H1 (cell line): ENCODE measurements around the gene CAVIN2. TPM values are rescaled to one million over a fixed set of nuclear protein-coding genes. Genes with fewer than 3 reads are reported as not detected.

Experiments used
- CTCF ChIA-PET: fragments of 300-600 bp; sonication (Branson Sonifier 250); formaldehyde crosslinking; loops from one replicate; lab custom pipeline; 2021; ENCODE audit not compliant: partially characterized antibody; lab: Charles Lee
- POLR2A ChIA-PET: fragments of 300-600 bp; sonication (Branson Sonifier 250); formaldehyde crosslinking; loops from one replicate; lab custom pipeline; 2021; ENCODE audit warnings: inconsistent platforms; ENCODE audit not compliant: partially characterized antibody; lab: Charles Lee
- DNase-seq, 2 experiments: peaks; one replicate each; pipeline versions ENCODE4 v3.0.0 to v3.0.0-alpha.2; 2010 to 2022; ENCODE audit warnings: low spot score in 2 of 2, low read depth in 1 of 2, mixed read lengths in 1 of 2
- FAIRE-seq: peaks from 2 replicates; lab custom pipeline; 2011; peaks lifted over from hg19 to GRCh38; lab: Jason Lieb, UNC
- H2AFZ ChIP-seq: 2 replicates; pipeline ENCODE4 v1.8.1; 2012; ENCODE audit warnings: low read length, inconsistent platforms
- H2AK5ac ChIP-seq: 2 replicates; pipeline ENCODE4 v1.6.1; 2013; ENCODE audit warnings: low read depth, low read length
- H2BK120ac ChIP-seq: replicated peaks from 2 replicates; pipeline ENCODE3; 2013; ENCODE audit warnings: low read depth, low read length, inconsistent platforms
- H2BK12ac ChIP-seq: 2 replicates; pipeline ENCODE4 v1.6.1; 2013; ENCODE audit warnings: low read depth, low read length
- H2BK15ac ChIP-seq: 2 replicates; pipeline ENCODE4 v1.6.1; 2013; ENCODE audit warnings: low read length
- H2BK20ac ChIP-seq: 2 replicates; pipeline ENCODE4 v1.6.1; 2013; ENCODE audit warnings: low read length
- H2BK5ac ChIP-seq: 2 replicates; pipeline ENCODE4 v1.6.1; 2013; ENCODE audit warnings: low read depth, low read length
- H3K14ac ChIP-seq: 2 replicates; pipeline ENCODE4 v1.6.1; 2013; ENCODE audit warnings: inconsistent platforms; ENCODE audit not compliant: insufficient read length
- H3K18ac ChIP-seq: 2 replicates; pipeline ENCODE4 v1.6.1; 2013; ENCODE audit warnings: low read length; ENCODE audit errors: extremely low read depth
- H3K23ac ChIP-seq: 2 replicates; pipeline ENCODE4 v1.6.1; 2013; ENCODE audit warnings: inconsistent platforms; ENCODE audit not compliant: insufficient read length
- H3K23me2 ChIP-seq: 2 replicates; pipeline ENCODE4 v1.6.1; 2013; ENCODE audit warnings: low read depth, low read length
- H3K27ac ChIP-seq: 2 replicates; pipeline ENCODE4 v1.6.1; 2011; ENCODE audit warnings: low read depth, low read length, inconsistent platforms
- H3K27me3 ChIP-seq, 4 experiments: replicated peaks in 1 of 4; 1 replicate in 1 of 4; 2 replicates in 3 of 4; pipeline versions ENCODE4 v1.6.1 to v1.8.1; 2011 to 2013; ENCODE audit warnings: low read length in 3 of 4, mild to moderate bottlenecking in 3 of 4, inconsistent platforms in 2 of 4, mixed read lengths in 2 of 4, moderate library complexity in 1 of 4; ENCODE audit not compliant: control insufficient read depth in 3 of 4, insufficient read depth in 3 of 4; ENCODE audit errors: extremely low read depth in 1 of 4
- H3K36me3 ChIP-seq, 4 experiments: 2 replicates each; pipeline versions ENCODE4 v1.6.1 to v1.8.1; 2011 to 2013; ENCODE audit warnings: mild to moderate bottlenecking in 4 of 4, low read length in 3 of 4, moderate library complexity in 2 of 4, control low read depth in 1 of 4, inconsistent platforms in 1 of 4; ENCODE audit not compliant: insufficient read depth in 4 of 4, control insufficient read depth in 2 of 4
- H3K4ac ChIP-seq: replicated peaks from 2 replicates; pipeline ENCODE3; 2013; ENCODE audit warnings: low read length, low read depth, mixed read lengths, inconsistent platforms; ENCODE audit not compliant: insufficient read length
- H3K4me1 ChIP-seq, 4 experiments: replicated peaks in 1 of 4; 1 replicate in 1 of 4; 2 replicates in 3 of 4; pipeline versions ENCODE4 v1.6.1 to v1.8.1; 2011 to 2013; ENCODE audit warnings: low read length in 3 of 4, inconsistent platforms in 2 of 4, mixed read lengths in 1 of 4; ENCODE audit not compliant: insufficient read depth in 4 of 4, control insufficient read depth in 3 of 4
- H3K4me2 ChIP-seq, 2 experiments: 2 replicates each; pipeline versions ENCODE4 v1.6.1 to v1.8.1; 2011 to 2013; ENCODE audit warnings: low read depth in 2 of 2, low read length in 2 of 2, control low read depth in 1 of 2, inconsistent platforms in 1 of 2, mild to moderate bottlenecking in 1 of 2; ENCODE audit not compliant: insufficient read depth in 1 of 2
- H3K4me3 ChIP-seq, 4 experiments: fragments of 200-600, 300-600 bp in 1 of 4; sonication (generic), shearing (Covaris generic), sonication (Bioruptor Twin) in 1 of 4; 2 replicates each; pipeline versions ENCODE4 v1.5.1 to v1.8.1; 2011 to 2016; ENCODE audit warnings: low read length in 4 of 4, low read depth in 3 of 4, control low read depth in 2 of 4, inconsistent platforms in 2 of 4, mild to moderate bottlenecking in 2 of 4, mixed read lengths in 1 of 4, moderate library complexity in 1 of 4; ENCODE audit not compliant: insufficient read depth in 2 of 4; ENCODE audit errors: extremely low read depth in 1 of 4
- H3K56ac ChIP-seq: replicated peaks from 2 replicates; pipeline ENCODE3; 2013; ENCODE audit warnings: low read depth, mild to moderate bottlenecking, mixed read lengths, low read length, inconsistent platforms; ENCODE audit not compliant: insufficient read length
- H3K79me1 ChIP-seq: 2 replicates; pipeline ENCODE4 v1.6.1; 2013; ENCODE audit warnings: low read depth, low read length, control low read depth
- H3K79me2 ChIP-seq, 2 experiments: 2 replicates each; pipeline versions ENCODE4 v1.6.1 to v1.8.1; 2012 to 2013; ENCODE audit warnings: low read length in 2 of 2, mild to moderate bottlenecking in 2 of 2, inconsistent platforms in 1 of 2; ENCODE audit not compliant: insufficient read depth in 2 of 2, control insufficient read depth in 1 of 2
- H3K9ac ChIP-seq, 4 experiments: replicated peaks in 1 of 4; 1 replicate in 1 of 4; 2 replicates in 3 of 4; pipeline versions ENCODE4 v1.6.1 to v1.8.1; 2011 to 2013; ENCODE audit warnings: low read depth in 3 of 4, low read length in 3 of 4, control low read depth in 2 of 4, mild to moderate bottlenecking in 2 of 4, moderate library complexity in 2 of 4, inconsistent platforms in 1 of 4; ENCODE audit errors: extremely low read depth in 1 of 4
- H3K9me3 ChIP-seq, 2 experiments: 2 replicates each; pipeline versions ENCODE4 v1.6.1 to v1.8.1; 2012 to 2013; ENCODE audit warnings: mild to moderate bottlenecking in 2 of 2, moderate library complexity in 2 of 2, control low read depth in 1 of 2, inconsistent platforms in 1 of 2, low read depth in 1 of 2, low read length in 1 of 2, mixed read lengths in 1 of 2; ENCODE audit not compliant: insufficient read depth in 2 of 2
- H4K20me1 ChIP-seq, 2 experiments: replicated peaks in 1 of 2; 2 replicates each; pipeline versions ENCODE3 to v1.8.1; 2011 to 2013; ENCODE audit warnings: inconsistent platforms in 2 of 2, low read length in 2 of 2, mild to moderate bottlenecking in 1 of 2; ENCODE audit not compliant: insufficient read depth in 2 of 2, control insufficient read depth in 1 of 2
- H4K5ac ChIP-seq: 2 replicates; pipeline ENCODE4 v1.6.1; 2013; ENCODE audit warnings: low read length, low read depth, mixed read lengths, inconsistent platforms; ENCODE audit not compliant: insufficient read length
- H4K8ac ChIP-seq: 2 replicates; pipeline ENCODE4 v1.8.0; 2013; ENCODE audit warnings: mild to moderate bottlenecking, moderate library complexity, low read length, inconsistent platforms; ENCODE audit not compliant: insufficient read depth; ENCODE audit errors: extremely low read depth
- H4K91ac ChIP-seq: replicated peaks from 2 replicates; pipeline ENCODE3; 2013; ENCODE audit warnings: low read length, mixed read lengths, inconsistent platforms; ENCODE audit not compliant: insufficient read length
- ASH2L ChIP-seq: fragments of 200-600, 300-600 bp; sonication (generic); IDR thresholded peaks from one replicate; pipeline ENCODE4 v1.7.1; 2017; ENCODE audit warnings: low read length
- SP1 ChIP-seq: IDR thresholded peaks from 2 replicates; pipeline ENCODE4 v1.6.1; 2011; ENCODE audit warnings: low read depth, low read length
- SRF ChIP-seq: IDR thresholded peaks from 2 replicates; pipeline ENCODE4 v1.6.1; 2011; ENCODE audit warnings: mild to moderate bottlenecking, low read depth, low read length, moderate library complexity
- TCF12 ChIP-seq: IDR thresholded peaks from 2 replicates; pipeline ENCODE4 v1.6.1; 2011; ENCODE audit warnings: low read depth, mild to moderate bottlenecking, low read length
- USF2 ChIP-seq: IDR thresholded peaks from 2 replicates; pipeline ENCODE4 v1.6.1; 2011; ENCODE audit warnings: low read length, improper control_type of control experiment
- WGBS, 2 experiments: shearing (Covaris generic) in 1 of 2; methylation state at CpG; one replicate each; pipeline versions ENCODE4 v1.1.6 to v1.1.7; 2013 to 2015; ENCODE audit warnings: low lambda C conversion rate in 2 of 2, mixed read lengths in 2 of 2, inconsistent platforms in 1 of 2, low coverage in 1 of 2, missing lambda C conversion rate in 1 of 2; ENCODE audit not compliant: insufficient replicate concordance in 2 of 2, insufficient coverage in 1 of 2, insufficient read length in 1 of 2; ENCODE audit errors: extremely low coverage in 1 of 2, missing lambda C conversion rate in 1 of 2; 5-methylcytosine and 5-hydroxymethylcytosine counted together
- polyA plus RNA-seq, 7 experiments: library from polyadenylated mRNA; depleted of rRNA in 3 of 7; stranded (reverse) in 5 of 7; unstranded in 2 of 7; fragments of >200 nt in 5 of 7; fragments of 200-250 nt in 2 of 7; gene quantifications; 1 replicate in 5 of 7; 2 replicates in 1 of 7; 4 replicates in 1 of 7; pipeline versions ENCODE4 v1.2.1 to v1.2.3, GENCODE V29; 2011 to 2013; ENCODE audit warnings: missing spikeins in 2 of 7, mixed read lengths in 2 of 7
- total RNA-seq: library from RNA; stranded (reverse); fragmentation: NEBNext Ultra II Directional; extraction: Animal tissue kit (Norgen Biotek cat#: 25700); gene quantifications from 2 replicates; pipeline ENCODE4 v1.2.1, GENCODE V29; 2021

CAVIN2 gene
- total and polyA plus RNA-seq, 2 of the 8 experiments (the other 6 are each of a cell fraction or from before 2014, with no cell fraction given): 0.03 TPM; not detected in 1

- Histone ChIP-seq H2BK20ac (no peak overlapping the region), H4K8ac (no peak overlapping the region), H3K27ac (no peak overlapping the region), H2AFZ (no peak overlapping the region), H3K79me2 (no peaks in the 10 kb centered on the region), H2AK5ac (no peak overlapping the region), H3K9me3 (no peaks in the 10 kb centered on the region), H2BK12ac (no peak overlapping the region), H2BK5ac (no peak overlapping the region), H3K36me3 (no peaks in the 10 kb centered on the region), H3K79me1 (no peaks in the 10 kb centered on the region), H3K18ac (no peak overlapping the region), H3K23me2 (no peaks in the 10 kb centered on the region), H3K4ac (no peak overlapping the region), H4K20me1 (no peaks in the 10 kb centered on the region), H3K27me3 (no peaks in the 10 kb centered on the region), H4K5ac (no peak overlapping the region), H2BK15ac (no peak overlapping the region), H3K56ac (no peak overlapping the region), H4K91ac (no peak overlapping the region), H3K23ac (no peak overlapping the region), H3K4me2 (no peak overlapping the region), H3K14ac (no peak overlapping the region), H3K9ac (no peak overlapping the region), H3K4me3 (no peak overlapping the region), H3K4me1 (no peaks in the 10 kb centered on the region), H2BK120ac (no peak overlapping the region)
- ChIA-PET POLR2A (no interaction called here), CTCF (interaction anchor here (0.7 to 5.1 kb wide), 8 partner anchors 12 to 349 kb away, joined by 3 to 55 read pairs (median 12); no protein-coding TSS in a partner anchor)
- WGBS, 2 experiments: 87% methylated on average over 8 of the region's 8 CpGs; no CpG with 5 or more reads in 1 of the 2 experiments
- no peak for FAIRE-seq
- no peak for DNase-seq
- no peak for TF ChIP-seq SRF
- TF ChIP-seq USF2: no peak
- no peak for TF ChIP-seq ASH2L
- TF ChIP-seq TCF12: no peak
- TF ChIP-seq SP1: no peak
Measured at GRCh38 chr2:191813943-191814342, 32.9 kb downstream of the CAVIN2 start.
